ENCODE measurements around the gene FGF9. TPM values are rescaled to one million over a fixed set of nuclear protein-coding genes. Genes with fewer than 3 reads are reported as not detected.

The FGF9 gene
- total RNA-seq, 2 experiments from 2014 or later = 4.7 to 11.4 TPM

GRCh38 chr13:21661097-21661909 is 9.6 kb upstream of the FGF9 start:
- ChIA-PET POLR2A (interaction anchor here (0.5 kb wide), 1 partner anchor 14 kb away, joined by 4 read pairs; no protein-coding TSS in a partner anchor), CTCF (ENCODE audit: unreplicated experiment) (no interaction called here)
- Histone ChIP-seq H3K27ac (ENCODE audit: low read depth, low read length, poor library complexity, severe bottlenecking) (no peak overlapping the region), H3K4me1 (ENCODE audit: insufficient read depth, low read length, poor library complexity, severe bottlenecking) (no peaks in the 10 kb centered on the region), H2AFZ (ENCODE audit: low read length) (no peak overlapping the region), H3K4me3 (ENCODE audit: low read depth, low read length, poor library complexity, severe bottlenecking) (no peak overlapping the region), H4K20me1 (ENCODE audit: insufficient read depth, low read length) (no peaks in the 10 kb centered on the region), H3K4me2 (ENCODE audit: low read length) (no peak overlapping the region), H3K36me3 (ENCODE audit: insufficient read depth, low read length) (no peaks in the 10 kb centered on the region), H3K9me3 (ENCODE audit: low read length) (no peaks in the 10 kb centered on the region), H3K79me2 (ENCODE audit: insufficient read depth, low read depth, low read length) (no peaks in the 10 kb centered on the region), H3K9me2 (ENCODE audit: insufficient read depth, low read length) (no peaks in the 10 kb centered on the region)
- intact Hi-C loops (cut with micrococcal nuclease; ENCODE audit: unreplicated experiment) = no loop called here
- DNase-seq (ENCODE audit: low spot score) = no peak
- TF ChIP-seq CTCF (conservative IDR thresholded peaks at IDR 0.05; ENCODE audit: low read length) (no peak), EZH2phosphoT487 (IDR thresholded peaks at IDR 0.05; ENCODE audit: borderline replicate concordance, low read depth, low read length) (no peak)
- no TSS peak for BruUV-seq (replicated peaks)

- ChIA-PET CTCF (ENCODE audit: unreplicated experiment) (no interaction called here), POLR2A (interaction anchor here (0.7 to 1.1 kb wide), 2 partner anchors 11 to 14 kb away, joined by 3 read pairs; no protein-coding TSS in a partner anchor)
- Histone ChIP-seq H3K9me2 (ENCODE audit: insufficient read depth, low read length) (no peaks in the 10 kb centered on the region), H3K27ac (ENCODE audit: low read depth, low read length, poor library complexity, severe bottlenecking) (no peak overlapping the region), H3K36me3 (ENCODE audit: insufficient read depth, low read length) (no peaks in the 10 kb centered on the region), H4K20me1 (ENCODE audit: insufficient read depth, low read length) (no peaks in the 10 kb centered on the region), H3K4me3 (ENCODE audit: low read depth, low read length, poor library complexity, severe bottlenecking) (no peak overlapping the region), H3K4me1 (ENCODE audit: insufficient read depth, low read length, poor library complexity, severe bottlenecking) (no peaks in the 10 kb centered on the region), H2AFZ (ENCODE audit: low read length) (no peak overlapping the region), H3K9me3 (ENCODE audit: low read length) (no peaks in the 10 kb centered on the region), H3K4me2 (ENCODE audit: low read length) (no peak overlapping the region), H3K79me2 (ENCODE audit: insufficient read depth, low read depth, low read length) (no peaks in the 10 kb centered on the region)
- BruUV-seq (replicated peaks) = no TSS peak
- intact Hi-C loops (cut with micrococcal nuclease; ENCODE audit: unreplicated experiment) = no loop called here
- DNase-seq (ENCODE audit: low spot score) = no peak
- no peak for TF ChIP-seq EZH2phosphoT487 (IDR thresholded peaks at IDR 0.05; ENCODE audit: borderline replicate concordance, low read depth, low read length)
- no peak for TF ChIP-seq CTCF (conservative IDR thresholded peaks at IDR 0.05; ENCODE audit: low read length)
Observed at GRCh38 chr13:21663197-21663596, 7.7 kb upstream of the FGF9 start.

Measured in OCI-LY7 (cell line).